Measurements from ENCODE around the gene WDR1. TPM values are rescaled to one million over a fixed set of nuclear protein-coding genes. Genes with fewer than 3 reads are reported as not detected.

Gene WDR1
- total RNA-seq, 1 experiment from 2014 or later = 258 TPM

GRCh38 chr4:10111067-10111801, 5.4 kb downstream of the WDR1 start:
- peaks cover 92% of the 10 kb centered on the region for H3K79me2 ChIP-seq (ENCODE audit: low read depth)
- BruUV-seq (replicated peaks) = no TSS peak

GRCh38 chr4:10109995-10110670, 6.5 kb downstream of the WDR1 start:
- Histone ChIP-seq H3K27ac (no peak overlapping the region), H3K4me1 (replicated peaks; ENCODE audit: insufficient read depth) (peaks cover 29% of the 10 kb centered on the region), H3K9me2 (ENCODE audit: insufficient read depth) (no peaks in the 10 kb centered on the region), H3K9me3 (ENCODE audit: insufficient read depth, low read depth) (no peaks in the 10 kb centered on the region), H3F3A (ENCODE audit: insufficient read depth, low read depth) (peaks cover 13% of the 10 kb centered on the region), H3K27me3 (ENCODE audit: insufficient read depth, low read depth) (no peaks in the 10 kb centered on the region), H3K36me3 (ENCODE audit: low read depth) (peaks cover 22% of the 10 kb centered on the region; the same call in 1 of the 2 replicates), H3K4me2 (no peak overlapping the region), H3K79me2 (ENCODE audit: low read depth) (peaks cover 92% of the 10 kb centered on the region), H3K4me3 (no peak overlapping the region), H2AFZ (no peak overlapping the region), H4K20me1 (ENCODE audit: insufficient read depth) (peaks cover 80% of the 10 kb centered on the region)
- TF ChIP-seq, protein P1, sequence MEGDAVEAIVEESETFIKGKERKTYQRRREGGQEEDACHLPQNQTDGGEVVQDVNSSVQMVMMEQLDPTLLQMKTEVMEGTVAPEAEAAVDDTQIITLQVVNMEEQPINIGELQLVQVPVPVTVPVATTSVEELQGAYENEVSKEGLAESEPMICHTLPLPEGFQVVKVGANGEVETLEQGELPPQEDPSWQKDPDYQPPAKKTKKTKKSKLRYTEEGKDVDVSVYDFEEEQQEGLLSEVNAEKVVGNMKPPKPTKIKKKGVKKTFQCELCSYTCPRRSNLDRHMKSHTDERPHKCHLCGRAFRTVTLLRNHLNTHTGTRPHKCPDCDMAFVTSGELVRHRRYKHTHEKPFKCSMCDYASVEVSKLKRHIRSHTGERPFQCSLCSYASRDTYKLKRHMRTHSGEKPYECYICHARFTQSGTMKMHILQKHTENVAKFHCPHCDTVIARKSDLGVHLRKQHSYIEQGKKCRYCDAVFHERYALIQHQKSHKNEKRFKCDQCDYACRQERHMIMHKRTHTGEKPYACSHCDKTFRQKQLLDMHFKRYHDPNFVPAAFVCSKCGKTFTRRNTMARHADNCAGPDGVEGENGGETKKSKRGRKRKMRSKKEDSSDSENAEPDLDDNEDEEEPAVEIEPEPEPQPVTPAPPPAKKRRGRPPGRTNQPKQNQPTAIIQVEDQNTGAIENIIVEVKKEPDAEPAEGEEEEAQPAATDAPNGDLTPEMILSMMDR (conservative IDR thresholded peaks at IDR 0.05) = no peak
- no peak for DNase-seq
- POLR2A ChIA-PET (ENCODE audit: unreplicated experiment) = interaction anchor here (0.7 kb wide), 1 partner anchor 14 kb away, joined by 6 read pairs; no protein-coding TSS in a partner anchor
- no TSS peak for BruUV-seq (replicated peaks)
- intact Hi-C loops (cut with micrococcal nuclease; ENCODE audit: unreplicated experiment) = loop anchor here (5.0 kb wide), 1 partner anchor 103 kb away; no protein-coding TSS in a partner anchor
- CTCF ChIA-PET = no interaction called here

More at GRCh38 chr4:10111067-10111801, 5.4 kb downstream of the WDR1 start:
- Histone ChIP-seq H3K36me3 (ENCODE audit: low read depth) (peaks cover 28% of the 10 kb centered on the region; the same call in 1 of the 2 replicates), H3K9me2 (ENCODE audit: insufficient read depth) (no peaks in the 10 kb centered on the region), H3K4me2 (no peak overlapping the region), H4K20me1 (ENCODE audit: insufficient read depth) (peaks cover 75% of the 10 kb centered on the region), H3K9me3 (ENCODE audit: insufficient read depth, low read depth) (no peaks in the 10 kb centered on the region), H3K27me3 (ENCODE audit: insufficient read depth, low read depth) (no peaks in the 10 kb centered on the region), H3K27ac (no peak overlapping the region), H3F3A (ENCODE audit: insufficient read depth, low read depth) (peaks cover 12% of the 10 kb centered on the region), H3K4me3 (no peak overlapping the region), H2AFZ (no peak overlapping the region), H3K4me1 (replicated peaks; ENCODE audit: insufficient read depth) (peaks cover 23% of the 10 kb centered on the region)
- intact Hi-C loops (cut with micrococcal nuclease; ENCODE audit: unreplicated experiment) = no loop called here
- POLR2A ChIA-PET (ENCODE audit: unreplicated experiment) = no interaction called here
- no peak for DNase-seq
- TF ChIP-seq EZH2 (IDR thresholded peaks at IDR 0.05; ENCODE audit: low read depth) = no peak
- TF ChIP-seq, protein P1 (conservative IDR thresholded peaks at IDR 0.05) = no peak
- CTCF ChIA-PET = no interaction called here

- Histone ChIP-seq H3K4me3 (no peak overlapping the region), H3K4me2 (no peak overlapping the region), H3K27me3 (ENCODE audit: insufficient read depth, low read depth) (no peaks in the 10 kb centered on the region), H3K79me2 (ENCODE audit: low read depth) (peaks cover 92% of the 10 kb centered on the region), H3K9me3 (ENCODE audit: insufficient read depth, low read depth) (no peaks in the 10 kb centered on the region), H3K4me1 (replicated peaks; ENCODE audit: insufficient read depth) (peaks cover 26% of the 10 kb centered on the region), H3K9me2 (ENCODE audit: insufficient read depth) (no peaks in the 10 kb centered on the region), H4K20me1 (ENCODE audit: insufficient read depth) (peaks cover 80% of the 10 kb centered on the region), H3K27ac (no peak overlapping the region), H3F3A (ENCODE audit: insufficient read depth, low read depth) (peaks cover 13% of the 10 kb centered on the region), H2AFZ (no peak overlapping the region), H3K36me3 (ENCODE audit: low read depth) (peaks cover 11% of the 10 kb centered on the region; the same call in 1 of the 2 replicates)
- POLR2A ChIA-PET (ENCODE audit: unreplicated experiment) = interaction anchor here (0.7 kb wide), 1 partner anchor 13 kb away, joined by 6 read pairs; no protein-coding TSS in a partner anchor
- intact Hi-C loops (cut with micrococcal nuclease; ENCODE audit: unreplicated experiment) = loop anchor here (5.0 kb wide), 1 partner anchor 102 kb away; no protein-coding TSS in a partner anchor
- CTCF ChIA-PET = interaction anchor here (0.6 kb wide), 1 partner anchor 95 kb away, joined by 3 read pairs; no protein-coding TSS in a partner anchor
- no peak for TF ChIP-seq EZH2 (IDR thresholded peaks at IDR 0.05; ENCODE audit: low read depth)
- TF ChIP-seq, protein P1 (conservative IDR thresholded peaks at IDR 0.05) = no peak
- peak in 1 of 2 experiments; percentile 49 for DNase-seq
- BruUV-seq (replicated peaks) = no TSS peak
Observed at GRCh38 chr4:10108818-10109783, 7.5 kb downstream of the WDR1 start.

All from PC-9 (cell line).